HL-60/S4 treated with retinoic acid at 250 ng/mL for 4 days and 3 days (cell line): ENCODE measurements around the gene RSPRY1.

Source experiments
- in situ Hi-C: fragments of 300-500 bp; cut with MboI; formaldehyde crosslinking; loops from 2 replicates; pipeline ENCODE4 v1.7.0; 2022; ENCODE audit warnings: low sequenced_read_pairs

RSPRY1 gene

DNA sequence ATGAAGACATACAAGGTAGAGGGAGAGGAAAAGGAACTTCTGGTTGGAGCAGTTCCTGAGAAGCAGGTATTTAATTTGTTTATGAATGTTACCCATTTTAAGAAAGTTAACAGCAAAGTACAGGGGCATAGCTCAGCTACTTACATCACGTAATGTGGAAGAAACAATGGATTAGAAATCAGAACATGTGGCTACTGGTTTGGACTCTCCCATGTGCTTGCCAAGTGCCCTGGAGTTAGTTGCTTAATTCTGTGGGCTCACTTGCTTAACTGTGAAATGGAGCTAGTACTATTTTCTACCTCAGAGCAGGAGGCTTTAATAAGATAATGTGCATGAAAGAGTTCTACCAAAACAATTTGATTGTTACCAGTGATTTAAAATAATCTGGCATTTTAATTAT is 27.3 kb downstream of the RSPRY1 start:
- in situ Hi-C loops = no loop called here

DNA sequence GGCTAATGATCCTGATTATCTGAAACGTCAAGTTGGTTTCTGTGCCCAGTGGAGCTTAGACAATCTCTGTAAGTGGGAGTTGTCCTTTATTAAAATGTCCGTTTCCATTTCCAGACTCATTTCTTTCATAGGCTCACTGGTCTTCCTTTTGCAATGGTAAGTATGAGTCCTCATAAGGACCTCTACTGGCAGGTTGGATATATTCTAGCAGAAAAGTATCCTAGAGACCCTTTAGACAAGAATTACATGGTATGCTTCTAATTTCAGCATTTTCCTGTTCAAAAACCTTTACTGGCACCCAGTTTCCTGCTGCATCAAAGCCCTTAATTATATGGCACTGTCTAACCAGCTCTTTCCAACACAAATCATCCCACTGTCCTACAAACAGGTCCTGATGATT is 30.8 kb downstream of the RSPRY1 start:
- in situ Hi-C loops = no loop called here

DNA sequence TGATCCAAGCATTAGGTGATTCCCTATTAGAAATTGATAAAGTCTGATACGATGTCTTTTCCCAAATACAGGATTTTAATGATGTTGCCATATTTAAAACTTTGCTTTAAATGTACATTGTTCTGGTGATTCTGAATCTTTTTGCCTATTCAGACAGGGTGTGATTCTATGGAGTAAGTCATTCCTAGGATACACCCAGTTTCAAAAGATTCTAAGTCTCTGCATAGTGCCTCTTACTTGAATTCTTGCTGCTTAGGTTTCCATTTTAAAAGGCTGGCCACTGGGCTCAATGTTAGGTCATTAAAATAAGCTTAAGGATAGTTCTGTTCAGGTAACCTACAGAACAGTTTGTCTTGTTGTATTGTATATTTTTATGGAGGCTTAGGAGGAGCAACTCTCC is 36.9 kb downstream of the RSPRY1 start:
- in situ Hi-C loops = no loop called here

DNA sequence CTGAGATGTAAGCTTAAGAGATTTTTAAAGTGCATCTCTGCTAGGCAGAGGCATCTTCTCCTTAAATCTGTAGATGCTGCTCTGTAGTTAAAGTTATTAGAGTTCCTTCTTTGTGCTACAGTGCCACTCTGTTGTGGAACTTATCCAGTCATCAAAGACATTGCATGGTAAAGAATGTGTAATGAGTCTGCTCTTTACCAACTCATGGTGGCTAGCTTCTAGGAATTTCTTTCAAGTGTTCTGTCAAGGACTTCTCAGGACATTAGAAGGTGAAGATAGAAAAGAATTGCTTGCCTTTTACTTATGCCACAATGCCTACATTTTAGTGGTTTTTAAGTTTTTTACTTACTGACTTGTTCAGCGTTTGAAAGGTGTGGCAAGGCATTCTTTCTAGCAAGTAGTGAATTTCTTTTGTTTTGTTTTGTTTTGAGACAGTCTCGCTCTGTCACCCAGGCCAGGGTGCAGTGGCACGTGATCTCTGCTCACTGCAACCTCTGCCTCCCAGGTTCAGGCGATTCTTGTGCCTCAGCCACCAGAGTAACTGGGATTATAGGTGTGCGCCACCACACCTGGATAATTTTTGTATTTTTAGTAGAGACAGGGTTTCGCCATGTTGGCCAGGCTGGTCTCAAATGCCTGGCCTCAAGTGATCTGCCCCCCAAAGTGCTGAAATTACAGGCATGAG is 38.7 kb downstream of the RSPRY1 start:
- in situ Hi-C loops = no loop called here

DNA sequence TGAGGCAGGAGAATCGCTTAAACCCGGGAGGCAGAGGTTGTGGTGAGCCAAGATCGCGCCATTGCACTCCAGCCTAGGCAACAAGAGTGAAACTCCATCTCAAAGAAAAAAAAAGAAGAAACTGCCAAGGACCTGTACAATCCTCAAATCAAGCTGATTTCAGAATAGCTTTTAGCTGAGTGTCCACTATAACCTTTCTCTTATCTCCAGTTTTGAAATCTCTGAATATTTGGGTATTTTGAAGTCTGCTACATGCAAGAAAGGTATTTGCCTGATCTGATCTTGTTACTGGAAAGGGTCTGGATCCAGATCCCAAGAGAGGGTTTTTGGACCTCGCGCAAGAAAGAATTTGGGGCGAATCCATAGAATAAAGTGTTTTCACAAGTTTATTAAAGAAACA is 39.8 kb downstream of the RSPRY1 start:
- in situ Hi-C loops = no loop called here

DNA sequence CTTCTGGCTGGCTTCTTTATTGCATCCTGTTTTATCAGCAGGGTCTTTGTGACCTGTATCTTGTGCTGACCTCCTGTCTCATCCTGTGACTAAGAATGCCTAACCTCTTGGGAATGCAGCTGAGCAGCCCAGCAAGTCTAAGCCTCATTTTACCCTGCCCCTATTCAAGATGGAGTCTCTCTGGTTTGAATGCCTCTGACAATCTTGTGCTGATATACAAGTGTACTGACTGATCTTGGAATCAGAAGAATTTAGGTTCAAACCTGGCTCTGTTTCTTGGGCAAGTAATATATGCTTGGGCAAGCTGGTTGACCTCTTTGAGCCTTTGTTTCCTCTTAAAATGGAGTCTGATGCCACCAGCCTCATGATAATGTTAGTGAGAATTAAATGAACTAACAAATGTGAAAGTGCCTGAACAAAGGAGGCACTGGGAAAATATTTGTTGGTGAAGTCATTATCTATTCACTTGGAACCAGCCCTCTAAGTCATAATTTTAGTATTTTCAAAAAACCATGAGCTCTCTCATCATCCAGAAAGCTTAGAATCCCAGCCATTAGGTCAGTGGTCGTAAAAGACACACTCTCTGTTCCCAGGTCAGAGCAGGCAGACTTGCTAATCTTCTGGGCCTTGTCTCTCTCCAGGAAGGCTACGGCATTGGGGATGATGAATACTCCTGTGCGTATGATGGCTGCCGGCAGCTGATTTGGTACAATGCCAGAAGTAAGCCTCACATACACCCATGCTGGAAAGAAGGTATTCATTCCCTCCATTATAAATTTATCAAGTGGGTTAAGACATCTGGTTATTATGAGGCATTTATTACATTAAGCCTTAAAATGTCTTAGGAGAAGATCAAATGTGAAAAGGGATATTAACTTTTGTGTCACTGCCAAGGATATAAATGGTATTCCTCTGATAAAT is 40.8 kb downstream of the RSPRY1 start:
- in situ Hi-C loops = no loop called here

DNA sequence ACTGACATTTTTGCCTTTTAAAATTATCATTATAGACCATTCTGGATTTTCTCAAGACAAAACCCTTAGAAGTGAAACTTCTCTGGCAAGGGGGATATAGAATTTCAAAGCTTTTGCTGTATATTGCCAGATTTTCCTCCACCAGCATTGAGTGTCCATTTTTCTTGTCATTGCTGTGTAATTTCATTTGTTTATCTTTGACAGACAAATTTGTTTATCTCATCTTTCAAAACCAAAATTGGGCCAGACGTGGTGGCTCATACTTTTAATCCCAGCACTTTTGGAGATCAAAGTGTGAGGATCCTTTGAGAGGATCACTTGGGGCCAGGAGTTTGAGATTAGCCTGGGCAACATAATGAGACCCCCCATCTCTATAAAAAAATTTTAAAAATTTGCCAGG is 43.0 kb downstream of the RSPRY1 start:
- in situ Hi-C loops = no loop called here

DNA sequence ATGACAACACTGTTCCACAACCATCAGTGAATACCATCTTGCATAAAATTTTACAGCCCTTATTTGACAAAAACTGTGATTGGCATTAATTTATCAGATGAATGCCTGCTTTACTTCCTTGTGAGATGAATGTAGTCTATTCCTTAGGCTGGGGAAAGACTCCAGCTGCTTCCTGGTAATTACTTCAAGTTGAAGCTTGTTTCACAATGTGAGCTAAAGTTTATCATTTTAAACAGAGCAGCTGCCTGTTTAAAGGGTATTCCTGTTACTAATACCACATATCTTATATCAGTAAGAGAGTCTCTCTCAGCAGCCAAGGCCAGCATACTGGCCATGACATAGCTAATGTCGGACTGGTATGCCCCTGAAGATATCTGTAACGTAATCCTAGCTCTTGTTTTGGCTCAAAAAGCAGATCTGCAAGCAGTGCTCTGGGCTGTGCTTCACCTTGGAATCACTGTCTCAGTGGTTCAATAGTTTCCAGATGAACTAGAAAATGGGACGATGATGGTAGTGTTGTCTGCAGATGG is 45.8 kb downstream of the RSPRY1 start:
- in situ Hi-C loops = no loop called here

DNA sequence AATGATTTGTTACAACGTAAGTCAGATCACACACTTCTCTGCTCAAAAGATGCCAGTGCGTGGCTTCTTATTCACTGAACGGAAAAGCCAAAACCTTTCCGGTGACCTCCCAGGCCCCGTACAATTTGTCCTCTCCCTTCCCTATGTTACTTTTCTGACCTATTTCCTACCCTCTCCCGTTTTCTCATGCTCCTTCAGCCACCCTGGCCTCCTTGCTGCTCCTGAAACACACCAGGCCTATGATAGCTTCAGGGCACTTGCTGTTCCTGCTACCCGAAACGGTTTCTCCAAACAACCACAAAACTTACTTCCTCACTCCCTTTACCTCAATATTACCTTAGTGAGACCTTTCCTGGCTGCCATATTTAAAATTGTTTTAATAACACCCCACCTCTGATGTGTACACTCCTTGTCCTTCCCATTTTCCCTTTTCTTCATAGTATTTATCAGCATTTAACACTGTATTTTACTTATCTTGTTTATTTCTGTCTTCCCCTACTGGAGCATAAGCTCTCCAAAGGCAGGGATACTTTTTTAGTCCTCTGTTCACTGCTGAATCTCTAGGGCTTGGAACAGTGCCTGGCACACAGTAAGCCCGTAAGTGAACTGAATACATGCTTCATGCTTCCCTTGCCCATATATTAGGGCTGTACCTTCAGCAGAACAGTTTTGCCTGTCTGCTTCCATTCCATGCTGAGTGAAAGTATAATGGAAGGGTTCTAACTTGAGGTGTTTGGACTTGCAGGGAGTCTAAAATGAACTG is 48.0 kb downstream of the RSPRY1 start:
- in situ Hi-C loops = no loop called here

DNA sequence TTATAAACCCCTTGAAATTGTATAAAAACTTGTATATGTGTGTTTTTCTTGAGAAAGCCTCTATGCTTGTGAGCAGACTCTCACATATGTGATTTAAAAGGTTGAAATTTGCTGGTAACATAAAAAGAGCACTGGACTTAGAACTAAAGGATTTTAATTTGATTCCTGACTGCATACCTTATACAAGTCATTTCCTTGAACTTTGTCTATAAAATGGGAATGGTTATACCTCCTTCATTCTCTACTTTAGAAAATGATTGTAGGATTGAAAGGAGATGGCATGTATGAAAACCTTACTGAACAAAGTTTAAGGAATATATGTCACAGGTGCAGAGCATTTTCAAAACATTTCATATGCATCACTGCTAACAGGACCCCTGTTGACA is 48.6 kb downstream of the RSPRY1 start:
- in situ Hi-C loops = no loop called here

DNA sequence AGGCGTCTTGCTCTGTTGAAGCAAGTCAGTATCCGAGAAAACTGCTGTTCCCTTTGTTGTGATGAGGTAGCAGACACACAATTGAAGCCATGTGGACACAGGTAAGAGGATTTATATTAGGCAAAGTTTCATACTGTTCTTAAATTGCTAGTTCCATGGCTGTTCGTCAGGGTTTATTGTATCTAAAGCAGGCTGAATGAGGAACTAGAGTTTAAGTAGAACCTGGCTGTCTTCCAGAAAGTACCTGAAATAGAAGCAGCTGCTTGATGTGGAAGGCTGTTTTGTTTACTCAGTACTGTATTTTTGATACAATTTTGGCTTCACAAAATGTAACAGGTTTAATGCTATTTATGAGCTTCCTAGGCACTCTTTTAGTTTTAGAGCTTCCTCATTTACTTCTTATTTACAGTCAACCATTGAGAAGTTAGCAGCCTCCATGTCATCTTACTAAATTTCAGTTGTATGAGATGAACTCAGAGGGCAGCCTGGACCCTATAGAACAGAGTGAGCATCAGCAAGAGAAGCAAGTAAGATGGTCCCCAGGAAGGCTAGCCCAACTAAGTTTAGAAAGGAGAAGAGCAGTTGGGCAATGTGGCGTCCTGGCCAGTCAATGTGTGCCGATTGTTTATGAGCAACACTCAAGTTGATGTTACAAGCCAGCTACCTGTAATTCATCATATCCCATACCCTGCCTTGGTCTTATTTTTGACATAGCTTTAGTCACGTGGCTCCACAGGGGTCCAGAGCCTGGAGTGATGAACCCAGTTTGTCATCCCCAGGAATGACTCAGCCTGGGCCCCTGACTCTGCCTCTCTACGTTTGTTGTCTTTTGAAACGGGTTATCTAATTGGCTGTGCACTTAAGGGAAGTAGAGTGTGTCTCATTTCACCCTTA is 49.2 kb downstream of the RSPRY1 start:
- in situ Hi-C loops = no loop called here

DNA sequence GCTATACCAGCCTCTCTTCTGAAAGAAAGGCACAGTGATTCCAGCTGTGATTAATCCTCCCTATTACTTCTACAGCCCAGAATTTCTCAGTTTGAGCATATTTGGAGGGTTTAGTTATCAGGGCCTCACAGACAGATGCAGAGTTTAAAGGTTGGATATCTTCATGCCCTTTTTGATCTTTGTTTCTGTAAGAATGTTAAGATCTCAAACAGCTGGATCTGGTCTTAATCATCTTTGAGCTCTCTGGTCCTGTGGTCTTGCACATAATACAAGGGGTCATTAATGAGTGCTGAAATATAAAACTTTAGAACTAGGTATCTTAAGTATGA is 49.9 kb downstream of the RSPRY1 start:
- in situ Hi-C loops = no loop called here

DNA sequence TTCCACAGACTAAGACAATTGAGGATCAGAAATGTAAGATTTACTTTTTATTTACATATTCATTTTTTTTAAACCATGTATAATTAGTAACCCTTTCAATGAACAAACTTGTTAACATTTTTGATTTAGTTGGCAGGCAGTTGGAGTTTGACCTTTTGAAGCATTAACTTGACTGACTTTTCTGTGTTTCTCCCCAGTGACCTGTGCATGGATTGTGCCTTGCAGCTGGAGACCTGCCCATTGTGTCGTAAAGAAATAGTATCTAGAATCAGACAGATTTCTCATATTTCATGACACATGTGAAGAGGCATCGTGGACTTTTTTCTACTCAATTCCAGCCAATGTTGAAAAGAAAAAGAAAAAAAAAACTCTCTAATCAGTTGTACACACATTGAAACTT is 52.6 kb downstream of the RSPRY1 start:
- in situ Hi-C loops = no loop called here

DNA sequence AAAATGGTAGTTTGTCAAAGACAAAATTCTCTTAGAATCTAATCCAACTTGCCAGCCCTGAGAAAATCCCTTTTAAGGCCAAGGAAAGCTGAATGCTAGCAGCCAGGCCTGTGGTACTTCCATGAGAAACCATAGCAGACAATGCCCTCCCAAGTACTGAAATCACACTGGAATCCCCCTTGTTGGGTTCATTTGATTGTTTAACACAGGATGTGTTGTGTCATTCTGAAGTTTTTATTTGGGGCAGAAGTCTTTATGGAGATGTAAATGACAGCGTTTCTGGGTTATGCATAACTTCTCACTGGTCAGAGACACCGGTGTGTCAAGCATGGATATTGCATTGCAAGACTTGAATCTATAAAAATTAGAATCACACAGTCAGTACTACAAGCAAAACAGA is 53.0 kb downstream of the RSPRY1 start:
- in situ Hi-C loops = no loop called here

DNA sequence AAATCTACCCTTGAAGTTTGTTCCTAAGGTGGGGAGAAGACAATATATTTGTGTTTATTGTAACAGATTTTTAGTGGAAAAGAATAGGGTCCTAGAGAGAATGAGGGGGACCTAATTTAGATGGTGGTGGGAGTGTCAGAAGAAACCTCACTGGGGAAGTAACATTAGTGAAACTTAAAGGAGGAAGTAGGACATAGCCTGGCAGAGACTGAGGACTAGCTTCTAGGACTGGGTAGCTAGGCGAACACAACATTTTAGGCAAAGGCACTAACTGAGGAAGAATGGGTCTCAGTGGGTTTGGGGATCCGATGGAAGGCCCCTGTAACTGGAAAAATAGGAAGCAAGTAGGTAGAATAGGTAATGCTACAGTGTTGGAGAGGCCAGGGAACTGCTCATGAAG is 54.7 kb downstream of the RSPRY1 start:
- in situ Hi-C loops = no loop called here

DNA sequence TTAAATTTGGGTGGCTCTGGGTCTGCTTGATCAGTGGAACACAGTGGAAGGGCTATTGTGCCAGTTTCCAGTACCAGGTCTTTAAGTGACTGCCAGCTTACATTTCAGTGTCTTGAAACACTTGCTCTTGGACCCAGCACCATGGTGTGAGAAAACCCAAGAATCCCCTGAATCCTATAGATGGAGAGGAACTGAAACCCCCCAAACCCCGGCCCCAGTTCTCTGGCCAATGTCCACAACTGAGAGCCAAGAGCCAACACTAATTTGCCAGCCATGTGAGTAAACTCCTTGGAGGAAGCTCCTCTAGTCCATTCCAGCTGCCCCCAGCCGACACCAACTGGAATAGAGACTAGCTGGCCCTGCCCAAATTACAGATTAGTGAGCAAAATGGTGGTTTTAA is 56.5 kb downstream of the RSPRY1 start:
- in situ Hi-C loops = no loop called here

DNA sequence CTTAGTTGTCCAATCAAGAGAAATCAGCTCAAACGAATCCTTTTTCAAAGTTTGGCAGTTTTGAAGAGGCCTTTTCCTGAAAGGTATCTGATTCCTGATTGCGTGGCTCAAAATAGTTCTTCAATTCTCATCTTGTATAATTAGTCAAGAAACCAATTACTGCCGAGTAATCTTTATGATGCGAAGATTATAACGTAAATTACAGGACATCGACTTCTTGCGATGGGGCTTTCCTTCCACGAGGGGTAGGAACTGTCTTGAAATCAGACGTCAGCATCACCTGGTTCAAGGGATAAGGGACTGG is 58.3 kb downstream of the RSPRY1 start:
- in situ Hi-C loops = no loop called here

DNA sequence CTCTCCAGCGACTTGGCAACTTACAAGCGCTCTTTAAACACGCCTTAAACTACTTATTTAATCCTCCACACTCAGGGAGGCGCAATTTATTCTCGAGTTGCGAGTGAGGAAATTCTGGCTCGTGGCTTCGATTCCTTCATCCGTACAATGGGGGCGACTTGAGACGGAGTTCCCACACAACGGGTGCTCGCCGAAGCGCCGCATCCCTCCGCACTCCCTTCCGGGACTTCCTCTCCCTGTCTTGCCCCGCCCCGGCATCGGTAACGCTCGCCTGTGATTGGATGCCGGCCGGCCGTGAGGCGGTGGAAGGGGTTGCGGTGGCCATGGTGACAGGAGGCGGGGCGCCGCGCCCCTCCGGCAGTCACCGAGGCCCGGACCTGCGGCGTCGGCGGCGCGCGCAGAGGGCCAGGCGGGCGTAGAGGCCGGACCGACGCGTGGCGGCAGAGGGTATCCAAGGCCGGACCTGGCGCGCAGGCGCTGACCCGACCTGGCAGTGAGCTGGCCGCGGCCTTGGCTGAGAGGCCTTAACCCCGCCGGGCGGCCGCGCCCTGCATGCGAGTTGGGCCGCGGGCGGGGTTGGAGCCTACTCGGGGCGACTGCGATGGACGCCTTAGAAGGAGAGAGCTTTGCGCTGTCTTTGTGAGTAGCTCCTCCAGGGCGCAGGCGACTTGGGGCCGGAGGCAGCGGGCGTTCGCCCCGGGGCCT is 58.8 kb downstream of the RSPRY1 start, which contains the start of gene ARL2BP:
ARL2BP (plus strand) TSS at position 493 of the 705 bp plus-strand sequence; CDS start at position 602, 109 bp downstream.
- in situ Hi-C loops = no loop called here

DNA sequence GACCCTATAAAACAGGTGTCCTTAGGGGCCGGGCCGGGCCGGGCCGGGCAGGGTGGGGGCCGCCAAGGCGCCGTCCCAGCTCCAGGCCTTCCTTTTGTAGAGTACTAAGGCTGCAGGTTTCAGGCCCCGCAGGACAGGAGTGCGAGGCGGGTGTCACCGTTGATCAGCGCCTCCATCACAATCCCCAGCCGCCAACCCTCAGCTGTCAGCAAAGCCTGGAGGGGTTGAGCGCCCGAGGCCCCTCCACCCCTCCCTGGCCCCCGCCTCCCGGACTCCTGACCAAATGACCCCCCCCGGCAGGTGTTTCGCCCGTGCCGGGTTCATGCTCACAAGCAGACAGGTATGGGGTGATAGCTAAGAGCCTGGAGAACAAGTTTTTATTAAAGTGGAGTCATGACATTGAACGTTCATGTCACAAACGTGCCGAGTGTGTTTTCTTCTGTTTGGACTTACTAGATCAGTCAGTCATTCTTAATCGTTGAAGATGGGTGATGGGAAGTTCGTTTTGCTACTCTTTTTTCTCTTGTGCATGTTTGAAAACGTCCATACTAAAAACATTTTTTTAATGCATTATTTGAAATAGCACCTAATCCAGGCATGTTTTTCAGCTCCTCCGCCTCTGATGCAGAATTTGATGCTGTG is 59.5 kb downstream of the RSPRY1 start:
- in situ Hi-C loops = no loop called here

DNA sequence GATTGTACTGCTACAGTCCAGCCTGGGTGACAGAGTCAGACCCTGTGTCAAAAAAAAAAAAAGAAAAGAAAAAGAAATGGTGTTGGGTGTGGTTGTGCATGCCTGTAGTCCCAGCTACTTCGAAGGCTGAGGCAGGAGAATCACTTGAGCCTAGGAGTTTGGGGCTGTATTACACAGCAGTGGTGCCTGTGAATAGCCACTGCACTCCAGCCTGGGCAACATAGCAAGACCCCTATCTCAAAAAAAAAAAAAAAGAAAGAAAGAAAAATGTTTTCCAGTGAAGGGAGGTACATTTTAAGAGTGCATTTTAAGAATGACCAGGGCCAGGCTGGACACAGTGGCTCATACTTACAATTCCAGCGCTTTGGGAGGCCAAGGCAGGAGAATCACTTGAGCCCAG is 65.2 kb downstream of the RSPRY1 start:
- in situ Hi-C loops = no loop called here
